Lung (tissue), 12 donors: ENCODE measurements around the gene TSPAN18. TPM values are rescaled to one million over a fixed set of nuclear protein-coding genes. Genes with fewer than 3 reads are reported as not detected.

Source experiments
- ATAC-seq: fragments of 200-7000 bp; cut with Tn5 transposase; one replicate; pipeline ENCODE4 v1.9.1; 2020; ENCODE audit warnings: moderate number of reproducible peaks; ENCODE audit not compliant: insufficient read depth, low FRiP score
- DNase-seq, 3 donors: peaks; one replicate each; pipeline ENCODE4 v3.0.0-alpha.2; 2013 to 2017
- H3K27ac ChIP-seq, 2 donors: one replicate each; pipeline ENCODE4 v1.5.1; 2013; ENCODE audit warnings: mild to moderate bottlenecking in 2 of 2, moderate library complexity in 2 of 2, control low read depth in 1 of 2, inconsistent platforms in 1 of 2, low read depth in 1 of 2, low read length in 1 of 2
- H3K27me3 ChIP-seq, 3 donors: one replicate each; pipeline ENCODE4 v1.5.1; 2013; ENCODE audit warnings: low read length in 2 of 3; ENCODE audit not compliant: control insufficient read depth in 3 of 3, insufficient read depth in 3 of 3
- H3K36me3 ChIP-seq, 4 donors: one replicate each; pipeline ENCODE4 v1.5.1; 2013; ENCODE audit warnings: low read length in 4 of 4, mild to moderate bottlenecking in 1 of 4, moderate library complexity in 1 of 4; ENCODE audit not compliant: control insufficient read depth in 4 of 4, insufficient read depth in 4 of 4
- H3K4me1 ChIP-seq, 5 donors: one replicate each; pipeline ENCODE4 v1.5.1; 2013; ENCODE audit warnings: low read length in 5 of 5, mild to moderate bottlenecking in 2 of 5, moderate library complexity in 1 of 5; ENCODE audit not compliant: control insufficient read depth in 5 of 5, insufficient read depth in 5 of 5
- H3K4me3 ChIP-seq: one replicate; pipeline ENCODE4 v1.5.1; 2013; ENCODE audit warnings: mild to moderate bottlenecking, control low read depth, moderate library complexity
- H3K9ac ChIP-seq, 2 donors: one replicate each; pipeline ENCODE4 v1.5.1; 2013; ENCODE audit warnings: low read length in 2 of 2, control low read depth in 1 of 2; ENCODE audit not compliant: insufficient read depth in 1 of 2
- H3K9me3 ChIP-seq, 4 donors: one replicate each; pipeline ENCODE4 v1.5.1; 2013; ENCODE audit warnings: low read length in 3 of 4, mild to moderate bottlenecking in 1 of 4, moderate library complexity in 1 of 4; ENCODE audit not compliant: control insufficient read depth in 4 of 4, insufficient read depth in 3 of 4
- WGBS, 2 donors: extraction: QIAGEN DNeasy Blood & Tissue Kit; methylation state at CpG; one replicate each; pipeline ENCODE4 v1.1.7; 2013; 5-methylcytosine and 5-hydroxymethylcytosine counted together
- polyA plus RNA-seq, 2 donors: library from polyadenylated mRNA; stranded (reverse); fragments of 200-250 nt; gene quantifications; one replicate each; pipeline ENCODE4 v1.2.1, GENCODE V29; 2013
- total RNA-seq, 2 donors: library from RNA; depleted of rRNA in 1 of 2; stranded (reverse); fragments of >200 nt in 1 of 2; gene quantifications; one replicate each; pipeline ENCODE4 v1.2.1, GENCODE V29; 2014 to 2021
- TF ChIP-seq, protein P1 (sequence below): IDR thresholded peaks from 2 replicates; pipeline ENCODE4 v1.5.1; 2012; ENCODE audit warnings: mild to moderate bottlenecking; ENCODE audit errors: control extremely low read depth, extremely low read depth
- donor health status: control.
- donor health status: control.
- donor health status: Bipolar disorder and iron deficiency.
- donor health status: healthy.
- donor health status: DM: yes; HTN: yes; CAD: no.

The TSPAN18 gene
- total and polyA plus RNA-seq, 4 donors, result 8.3 to 40.7 (median 21.4) TPM

DNA sequence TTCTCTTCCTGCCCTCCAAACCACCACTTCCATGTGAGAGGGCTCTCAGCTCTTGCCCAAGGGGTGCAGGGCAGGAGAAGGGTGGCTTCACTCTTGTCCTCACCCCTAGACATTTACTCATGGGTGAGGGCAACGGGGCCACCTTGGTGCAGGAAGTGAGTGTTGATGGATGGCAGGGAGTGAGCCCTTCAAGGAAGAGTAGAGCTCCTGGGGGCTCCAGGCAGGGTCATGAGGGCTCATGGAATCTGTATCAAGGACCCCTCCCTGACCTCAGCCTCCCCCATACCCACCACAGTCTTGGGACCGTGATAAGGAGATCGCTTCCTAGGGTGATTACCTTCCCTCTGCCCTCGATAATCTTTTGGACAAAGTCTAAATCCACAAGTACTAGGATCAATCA, 37.8 kb downstream of the TSPAN18 start:
- Histone ChIP-seq H3K9me3 (peaks cover 0 to 8% (median 1%) of the 10 kb centered on the region in 4 donors), H3K36me3 (no peaks in the 10 kb centered on the region), H3K4me3 (no peak overlapping the region), H3K27ac (peak overlapping the region; percentile 2 to 97), H3K9ac (no peak overlapping the region), H3K4me1 (peaks cover 12 to 40% (median 15%) of the 10 kb centered on the region in 5 donors), H3K27me3 (no peaks in the 10 kb centered on the region)
- 94 to 97% methylated on average over 4 of the region's 4 CpGs for WGBS, 2 donors
- DNase-seq (peak in 1 of 3 donors; percentile 8), ATAC-seq (no peak)
- TF ChIP-seq, protein P1, sequence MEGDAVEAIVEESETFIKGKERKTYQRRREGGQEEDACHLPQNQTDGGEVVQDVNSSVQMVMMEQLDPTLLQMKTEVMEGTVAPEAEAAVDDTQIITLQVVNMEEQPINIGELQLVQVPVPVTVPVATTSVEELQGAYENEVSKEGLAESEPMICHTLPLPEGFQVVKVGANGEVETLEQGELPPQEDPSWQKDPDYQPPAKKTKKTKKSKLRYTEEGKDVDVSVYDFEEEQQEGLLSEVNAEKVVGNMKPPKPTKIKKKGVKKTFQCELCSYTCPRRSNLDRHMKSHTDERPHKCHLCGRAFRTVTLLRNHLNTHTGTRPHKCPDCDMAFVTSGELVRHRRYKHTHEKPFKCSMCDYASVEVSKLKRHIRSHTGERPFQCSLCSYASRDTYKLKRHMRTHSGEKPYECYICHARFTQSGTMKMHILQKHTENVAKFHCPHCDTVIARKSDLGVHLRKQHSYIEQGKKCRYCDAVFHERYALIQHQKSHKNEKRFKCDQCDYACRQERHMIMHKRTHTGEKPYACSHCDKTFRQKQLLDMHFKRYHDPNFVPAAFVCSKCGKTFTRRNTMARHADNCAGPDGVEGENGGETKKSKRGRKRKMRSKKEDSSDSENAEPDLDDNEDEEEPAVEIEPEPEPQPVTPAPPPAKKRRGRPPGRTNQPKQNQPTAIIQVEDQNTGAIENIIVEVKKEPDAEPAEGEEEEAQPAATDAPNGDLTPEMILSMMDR, result no peak

DNA sequence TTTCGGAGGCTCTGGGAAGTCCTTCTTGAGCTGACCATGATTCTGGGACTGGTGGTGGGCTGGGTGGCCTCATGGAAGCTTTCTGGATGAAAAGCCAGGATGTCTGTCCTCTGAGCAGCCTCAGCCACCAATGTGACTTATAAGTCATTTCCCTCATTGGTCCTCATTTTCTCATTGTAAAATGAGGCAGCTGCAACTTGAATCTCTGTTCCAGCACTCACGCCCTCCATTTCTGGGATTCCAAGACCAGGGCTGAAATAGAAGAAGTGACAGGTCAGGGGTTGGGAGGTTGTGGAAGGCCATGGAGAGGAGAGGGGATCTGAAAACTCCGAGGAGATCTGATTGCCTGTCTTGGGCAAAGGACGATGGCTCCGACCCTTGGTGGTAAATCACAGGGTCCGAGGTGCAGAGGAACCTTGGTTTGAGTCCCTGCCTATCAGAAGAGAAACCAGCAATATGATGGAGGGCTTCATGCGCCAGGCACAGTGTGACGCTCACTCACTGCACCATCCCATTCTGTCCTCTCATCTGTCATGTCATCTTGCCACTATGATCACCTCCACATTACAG, 38.3 kb downstream of the TSPAN18 start:
- peak overlapping the region; percentile 11 to 97 for H3K27ac ChIP-seq
- TF ChIP-seq, protein P1, result no peak
- no peak overlapping the region for H3K9ac ChIP-seq
- no peaks in the 10 kb centered on the region for H3K36me3 ChIP-seq
- DNase-seq (peak in 1 of 3 donors; percentile 10), ATAC-seq (no peak)
- H3K27me3 ChIP-seq, result no peaks in the 10 kb centered on the region
- H3K4me3 ChIP-seq, result no peak overlapping the region
- peaks cover 0 to 7% (median 1%) of the 10 kb centered on the region in 4 donors for H3K9me3 ChIP-seq
- H3K4me1 ChIP-seq, result peaks cover 12 to 38% (median 15%) of the 10 kb centered on the region in 5 donors
- 92 to 99% methylated on average over 8 of the region's 8 CpGs for WGBS, 2 donors

- H3K4me1 ChIP-seq, result peaks cover 12 to 33% (median 17%) of the 10 kb centered on the region in 5 donors
- H3K9ac ChIP-seq, result peak overlapping the region in 1 of 2 donors; percentile 62
- H3K27ac ChIP-seq, result peak overlapping the region; percentile 48 to 97
These were observed 38.9 kb downstream of the TSPAN18 start for GRCh38 chr11:44765676-44766075.

More at GRCh38 chr11:44765676-44766075, 38.9 kb downstream of the TSPAN18 start:
- DNase-seq, result no peak
- H3K9me3 ChIP-seq, result peaks cover 0 to 6% (median 1%) of the 10 kb centered on the region in 4 donors
- no peak for ATAC-seq
- no peak overlapping the region for H3K4me3 ChIP-seq
- no peaks in the 10 kb centered on the region for H3K27me3 ChIP-seq
- 95 to 97% methylated on average over 3 of the region's 3 CpGs for WGBS, 2 donors
- H3K36me3 ChIP-seq, result no peaks in the 10 kb centered on the region
- TF ChIP-seq, protein P1, result no peak
